Ovary (tissue), 3 donors: ENCODE results near the gene CRISP3.

Experiments
- CTCF ChIP-seq, 3 donors: fragments of 450-650 bp in 2 of 3; fragments of 200-600 bp in 1 of 3; IDR thresholded peaks; one replicate each; pipeline versions ENCODE4 v1.5.1 to v1.8.0; 2016 to 2022; ENCODE audit warnings: antibody characterized with exemption in 3 of 3, mild to moderate bottlenecking in 1 of 3
- EP300 ChIP-seq: sonication (generic); formaldehyde crosslinking; IDR thresholded peaks from one replicate; pipeline ENCODE4 v1.6.1; 2017; ENCODE audit warnings: antibody characterized with exemption
- POLR2A ChIP-seq: fragments of 450-650 bp; IDR thresholded peaks from one replicate; pipeline ENCODE4 v1.6.1; 2017; ENCODE audit warnings: antibody characterized with exemption, mild to moderate bottlenecking, moderate library complexity
- donor health status: DM: no; HTN: no; CAD: no.

GRCh38 chr6:49782293-49782692 is 38.1 kb upstream of the CRISP3 start:
- TF ChIP-seq CTCF (IDR thresholded peaks at IDR 0.05) (no peak), POLR2A (no peak), EP300 (no peak)
